Brain microvascular endothelial cell (primary cell): ENCODE data around the gene DCLRE1A.

Experiments
- DNase-seq: peaks from one replicate; pipeline ENCODE4 v3.0.0-alpha.2; 2020
- H3K27ac ChIP-seq: fragments of 250-450 bp; sonication (Bioruptor Pico); 2 replicates; pipeline ENCODE4 v1.5.1; 2020; ENCODE audit warnings: mild to moderate bottlenecking, moderate library complexity
- H3K27me3 ChIP-seq: fragments of 250-450 bp; sonication (Bioruptor Pico); replicated peaks from 2 replicates; pipeline ENCODE4 v1.5.1; 2020; ENCODE audit warnings: mild to moderate bottlenecking
- H3K36me3 ChIP-seq: fragments of 250-450 bp; sonication (Bioruptor Pico); replicated peaks from 2 replicates; pipeline ENCODE4 v1.5.1; 2020; ENCODE audit warnings: mild to moderate bottlenecking
- H3K4me3 ChIP-seq: 2 replicates; pipeline ENCODE4 v1.5.1; 2011; ENCODE audit warnings: low read depth, mild to moderate bottlenecking, control low read depth, low read length, moderate library complexity
- in situ Hi-C: cut with HindIII; loops from 2 replicates; pipeline ENCODE4 v1.10.0; 2017; ENCODE audit warnings: low sequenced_read_pairs, low pct_ligation_motif_present
- TF ChIP-seq, protein P1 (sequence below): IDR thresholded peaks from 2 replicates; pipeline ENCODE4 v1.5.1; 2011; ENCODE audit warnings: low read depth, mild to moderate bottlenecking, moderate library complexity, low read length, control low read depth, inconsistent platforms; ENCODE audit errors: missing control alignments

The DCLRE1A gene

DNA sequence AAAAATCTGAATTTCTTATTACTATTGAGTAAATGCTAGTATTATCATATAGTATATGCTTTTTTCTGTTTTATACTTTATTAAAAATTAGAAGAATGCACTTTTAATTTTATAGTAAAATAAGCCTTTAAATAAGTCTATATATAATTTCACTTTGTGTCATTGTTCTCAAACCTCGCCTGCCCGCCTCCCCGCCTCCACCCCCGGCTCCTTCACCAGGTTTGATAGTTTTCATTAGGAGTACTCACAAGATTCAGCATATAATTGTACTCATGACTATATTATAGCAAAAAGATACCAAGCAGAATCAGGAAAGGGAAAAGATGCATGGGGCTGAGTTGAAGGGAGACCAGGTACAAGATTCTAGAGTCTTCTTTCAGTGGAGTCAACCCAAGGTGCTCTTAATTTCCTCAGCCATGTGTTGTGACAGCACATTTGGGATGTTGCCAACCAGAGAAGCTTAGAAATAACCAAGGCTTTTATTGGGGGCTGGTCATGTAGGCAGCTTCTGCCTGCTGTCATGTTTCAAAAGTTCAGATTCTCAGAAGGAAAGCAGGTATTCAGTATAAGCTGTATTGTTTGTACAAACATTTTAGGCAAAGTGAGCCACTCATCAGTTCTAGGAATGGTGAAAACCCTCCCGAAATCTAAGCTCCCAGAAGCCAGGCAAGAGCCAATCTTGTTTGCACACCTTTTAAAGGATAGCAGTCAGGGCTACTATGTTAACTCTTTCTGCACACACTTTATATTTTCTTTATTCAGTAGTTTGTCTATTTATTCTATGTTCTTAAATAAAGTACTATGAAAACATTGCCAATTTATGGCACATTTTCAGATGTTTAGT is 12.9 kb upstream of the DCLRE1A start:
- in situ Hi-C loops = no loop called here
- TF ChIP-seq, protein P1, sequence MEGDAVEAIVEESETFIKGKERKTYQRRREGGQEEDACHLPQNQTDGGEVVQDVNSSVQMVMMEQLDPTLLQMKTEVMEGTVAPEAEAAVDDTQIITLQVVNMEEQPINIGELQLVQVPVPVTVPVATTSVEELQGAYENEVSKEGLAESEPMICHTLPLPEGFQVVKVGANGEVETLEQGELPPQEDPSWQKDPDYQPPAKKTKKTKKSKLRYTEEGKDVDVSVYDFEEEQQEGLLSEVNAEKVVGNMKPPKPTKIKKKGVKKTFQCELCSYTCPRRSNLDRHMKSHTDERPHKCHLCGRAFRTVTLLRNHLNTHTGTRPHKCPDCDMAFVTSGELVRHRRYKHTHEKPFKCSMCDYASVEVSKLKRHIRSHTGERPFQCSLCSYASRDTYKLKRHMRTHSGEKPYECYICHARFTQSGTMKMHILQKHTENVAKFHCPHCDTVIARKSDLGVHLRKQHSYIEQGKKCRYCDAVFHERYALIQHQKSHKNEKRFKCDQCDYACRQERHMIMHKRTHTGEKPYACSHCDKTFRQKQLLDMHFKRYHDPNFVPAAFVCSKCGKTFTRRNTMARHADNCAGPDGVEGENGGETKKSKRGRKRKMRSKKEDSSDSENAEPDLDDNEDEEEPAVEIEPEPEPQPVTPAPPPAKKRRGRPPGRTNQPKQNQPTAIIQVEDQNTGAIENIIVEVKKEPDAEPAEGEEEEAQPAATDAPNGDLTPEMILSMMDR = no peak
- no peak overlapping the region for H3K4me3 ChIP-seq
- no peaks in the 10 kb centered on the region for H3K27me3 ChIP-seq
- H3K27ac ChIP-seq = no peak overlapping the region
- DNase-seq = no peak
- no peaks in the 10 kb centered on the region for H3K36me3 ChIP-seq

DNA sequence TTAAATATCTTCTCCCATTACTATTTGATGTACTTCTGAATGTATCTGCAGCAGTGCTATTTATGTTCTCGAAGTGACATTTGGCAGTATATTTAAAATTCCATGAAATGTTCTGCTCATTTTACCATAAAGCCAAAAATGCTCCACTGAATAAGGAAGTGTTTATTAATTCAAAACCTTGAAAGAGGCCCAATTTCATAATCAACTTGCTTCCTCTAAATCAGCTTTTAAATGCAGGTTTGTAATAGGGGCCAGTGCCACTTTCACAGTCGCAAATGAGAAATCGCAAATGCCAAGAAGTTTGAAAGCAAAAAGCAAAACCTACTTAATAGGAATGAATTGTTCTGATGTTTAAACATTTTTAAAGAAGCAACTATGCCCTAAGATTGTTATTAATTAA is 12.0 kb upstream of the DCLRE1A start:
- H3K27me3 ChIP-seq = no peaks in the 10 kb centered on the region
- TF ChIP-seq, protein P1 = no peak
- H3K27ac ChIP-seq = no peak overlapping the region
- in situ Hi-C loops = no loop called here
- peaks cover 2% of the 10 kb centered on the region for H3K36me3 ChIP-seq
- no peak overlapping the region for H3K4me3 ChIP-seq
- no peak for DNase-seq

DNA sequence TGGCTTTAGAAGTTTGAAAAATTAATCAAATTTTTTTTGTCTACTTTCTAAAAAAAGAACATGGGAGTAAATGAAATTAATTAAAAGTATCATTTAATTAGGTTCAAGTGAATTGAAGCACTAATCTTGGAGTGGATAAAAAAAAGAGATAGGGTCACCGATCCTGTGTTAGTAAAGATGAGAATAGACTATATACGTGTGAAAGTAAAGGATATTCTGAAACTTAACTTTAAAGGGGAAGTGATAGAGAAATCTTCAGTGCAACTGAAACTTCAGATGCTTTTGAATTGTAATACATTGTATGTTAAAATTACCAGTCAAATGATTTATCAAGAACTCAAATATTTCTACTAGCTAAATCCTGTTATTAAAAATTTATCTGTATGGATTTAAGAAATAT is 5.4 kb upstream of the DCLRE1A start:
- H3K27ac ChIP-seq = no peak overlapping the region
- no peak overlapping the region for H3K4me3 ChIP-seq
- peaks cover 2% of the 10 kb centered on the region for H3K36me3 ChIP-seq
- DNase-seq = no peak
- in situ Hi-C loops = no loop called here
- TF ChIP-seq, protein P1 = no peak
- H3K27me3 ChIP-seq = no peaks in the 10 kb centered on the region

GRCh38 chr10:113858541-113858940 is 4.7 kb upstream of the DCLRE1A start:
- no peaks in the 10 kb centered on the region for H3K27me3 ChIP-seq
- no peak for DNase-seq
- in situ Hi-C loops = no loop called here
- H3K4me3 ChIP-seq = no peak overlapping the region
- TF ChIP-seq, protein P1 = no peak
- H3K27ac ChIP-seq = no peak overlapping the region
- peaks cover 2% of the 10 kb centered on the region for H3K36me3 ChIP-seq

GRCh38 chr10:113857210-113857609 is 3.3 kb upstream of the DCLRE1A start:
- Histone ChIP-seq H3K4me3 (no peak overlapping the region), H3K27me3 (no peaks in the 10 kb centered on the region), H3K36me3 (peaks cover 2% of the 10 kb centered on the region), H3K27ac (no peak overlapping the region)
- in situ Hi-C loops = no loop called here
- no peak for DNase-seq
- TF ChIP-seq, protein P1 = no peak

DNA sequence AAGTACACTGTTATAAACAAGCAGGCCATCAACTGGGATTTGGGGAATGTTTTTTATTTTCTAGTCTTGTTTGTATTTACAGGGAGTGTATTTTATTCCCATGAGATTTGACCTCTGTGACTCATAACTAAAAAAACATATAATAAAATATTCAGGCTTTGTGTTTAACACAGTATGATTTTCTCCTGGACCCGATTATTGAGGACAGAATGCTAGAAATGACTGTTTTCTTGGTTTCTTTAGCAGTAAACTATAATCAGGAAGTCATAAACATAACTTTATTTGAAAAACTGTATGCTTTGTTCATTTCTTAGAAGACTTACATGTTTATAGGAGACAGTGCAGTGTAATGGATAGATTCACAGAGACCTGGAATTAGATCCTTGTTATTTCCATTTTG is 2.7 kb upstream of the DCLRE1A start:
- Histone ChIP-seq H3K4me3 (no peak overlapping the region), H3K27me3 (no peaks in the 10 kb centered on the region), H3K27ac (no peak overlapping the region), H3K36me3 (peaks cover 2% of the 10 kb centered on the region)
- DNase-seq = no peak
- in situ Hi-C loops = no loop called here
- TF ChIP-seq, protein P1 = no peak
